H1 (cell line): ENCODE results near the gene FSTL4.

Experiments used
- CHD1 ChIP-seq: IDR thresholded peaks from 2 replicates; pipeline ENCODE4 v1.6.1; 2012; ENCODE audit warnings: low read depth, low read length, improper control_type of control experiment
- EP300 ChIP-seq, 2 experiments: IDR thresholded peaks; 1 replicate in 1 of 2; 2 replicates in 1 of 2; pipeline ENCODE4 v1.6.1; 2011 to 2012; ENCODE audit warnings: low read depth in 2 of 2, low read length in 2 of 2, mild to moderate bottlenecking in 2 of 2, borderline replicate concordance in 1 of 2, inconsistent platforms in 1 of 2, moderate library complexity in 1 of 2
- EZH2 ChIP-seq: fragments of 200-600 bp; sonication (generic); IDR thresholded peaks from 2 replicates; pipeline ENCODE4 v1.7.1; 2012; ENCODE audit warnings: low read depth, mild to moderate bottlenecking, moderate library complexity, low read length, inconsistent platforms; ENCODE audit not compliant: severe bottlenecking
- MAFK ChIP-seq: IDR thresholded peaks from 2 replicates; pipeline ENCODE4 v1.6.1; 2012; ENCODE audit warnings: low read depth, mild to moderate bottlenecking, improper control_type of control experiment, low read length
- POLR2A ChIP-seq, 2 experiments: IDR thresholded peaks; 1 replicate in 1 of 2; 2 replicates in 1 of 2; pipeline ENCODE4 v1.6.1; 2011; ENCODE audit warnings: low read depth in 2 of 2, low read length in 2 of 2, mild to moderate bottlenecking in 2 of 2; ENCODE audit errors: control extremely low read depth in 1 of 2
- RFX5 ChIP-seq: IDR thresholded peaks from 2 replicates; pipeline ENCODE4 v1.6.1; 2011; ENCODE audit warnings: low read depth, low read length, improper control_type of control experiment, borderline replicate concordance
- RXRA ChIP-seq: IDR thresholded peaks from 2 replicates; pipeline ENCODE4 v1.6.1; 2011; ENCODE audit warnings: low read depth, mild to moderate bottlenecking, low read length, moderate library complexity; ENCODE audit not compliant: insufficient read depth
- SIX5 ChIP-seq: IDR thresholded peaks from 2 replicates; pipeline ENCODE4 v1.6.1; 2011; ENCODE audit warnings: mild to moderate bottlenecking, low read depth, low read length
- TAF1 ChIP-seq: IDR thresholded peaks from 2 replicates; pipeline ENCODE4 v1.6.1; 2011; ENCODE audit warnings: mild to moderate bottlenecking, low read depth, low read length
- TAF7 ChIP-seq: optimal IDR thresholded peaks from 2 replicates; pipeline ENCODE3; 2011; ENCODE audit warnings: low read depth, mild to moderate bottlenecking, inconsistent platforms, low read length, moderate library complexity, borderline replicate concordance
- TEAD4 ChIP-seq: IDR thresholded peaks from 2 replicates; pipeline ENCODE4 v1.6.1; 2012; ENCODE audit warnings: low read depth, low read length, inconsistent platforms, mixed read lengths
- TF ChIP-seq, protein P1 (sequence below), 3 experiments: IDR thresholded peaks; 1 replicate in 2 of 3; 2 replicates in 1 of 3; pipeline versions ENCODE4 v1.5.1 to v1.6.1; 2011; ENCODE audit warnings: low read length in 3 of 3, mild to moderate bottlenecking in 3 of 3, inconsistent platforms in 2 of 3, low read depth in 1 of 3, moderate library complexity in 1 of 3; ENCODE audit not compliant: insufficient read depth in 1 of 3; ENCODE audit errors: control extremely low read depth in 1 of 3
- TF ChIP-seq, protein P2 (sequence below): IDR thresholded peaks from 2 replicates; pipeline ENCODE4 v1.6.1; 2012; ENCODE audit warnings: inconsistent platforms
- TF ChIP-seq, protein P3 (sequence below): IDR thresholded peaks from 2 replicates; pipeline ENCODE4 v1.6.1; 2012; ENCODE audit warnings: inconsistent platforms

DNA sequence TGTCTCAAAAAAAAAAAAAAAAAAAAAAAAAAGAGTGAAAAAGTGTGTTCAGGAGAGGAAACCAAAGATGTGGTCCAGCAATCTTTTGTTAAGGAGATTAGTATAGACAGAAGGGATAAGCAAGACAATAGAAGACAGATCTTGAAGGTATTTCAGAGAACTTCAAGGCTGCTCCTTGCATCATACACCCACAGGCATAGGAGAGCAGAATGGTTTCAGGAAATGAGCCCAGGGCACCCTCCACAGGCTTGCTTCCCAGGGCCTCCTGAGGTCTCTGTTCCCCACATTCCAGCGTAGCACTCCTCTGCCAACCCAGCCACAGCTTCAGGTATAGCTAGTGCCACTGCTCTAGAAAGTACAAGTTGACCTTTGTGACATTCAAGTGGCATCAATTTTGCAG is 65.8 kb downstream of the FSTL4 start:
- TF ChIP-seq TEAD4 (no peak), RXRA (no peak), RFX5 (no peak), POLR2A (IDR thresholded peaks at IDR 0.05; ENCODE audit: control extremely low read depth in 1 of 2, low read depth in 2 of 2, low read length in 2 of 2) (no peak), EP300 (IDR thresholded peaks at IDR 0.05; ENCODE audit: borderline replicate concordance in 1 of 2, low read depth in 2 of 2, low read length in 2 of 2) (no peak), TAF7 (no peak), EZH2 (no peak), SIX5 (no peak), MAFK (no peak), CHD1 (no peak), TAF1 (no peak)
- TF ChIP-seq, protein P1, sequence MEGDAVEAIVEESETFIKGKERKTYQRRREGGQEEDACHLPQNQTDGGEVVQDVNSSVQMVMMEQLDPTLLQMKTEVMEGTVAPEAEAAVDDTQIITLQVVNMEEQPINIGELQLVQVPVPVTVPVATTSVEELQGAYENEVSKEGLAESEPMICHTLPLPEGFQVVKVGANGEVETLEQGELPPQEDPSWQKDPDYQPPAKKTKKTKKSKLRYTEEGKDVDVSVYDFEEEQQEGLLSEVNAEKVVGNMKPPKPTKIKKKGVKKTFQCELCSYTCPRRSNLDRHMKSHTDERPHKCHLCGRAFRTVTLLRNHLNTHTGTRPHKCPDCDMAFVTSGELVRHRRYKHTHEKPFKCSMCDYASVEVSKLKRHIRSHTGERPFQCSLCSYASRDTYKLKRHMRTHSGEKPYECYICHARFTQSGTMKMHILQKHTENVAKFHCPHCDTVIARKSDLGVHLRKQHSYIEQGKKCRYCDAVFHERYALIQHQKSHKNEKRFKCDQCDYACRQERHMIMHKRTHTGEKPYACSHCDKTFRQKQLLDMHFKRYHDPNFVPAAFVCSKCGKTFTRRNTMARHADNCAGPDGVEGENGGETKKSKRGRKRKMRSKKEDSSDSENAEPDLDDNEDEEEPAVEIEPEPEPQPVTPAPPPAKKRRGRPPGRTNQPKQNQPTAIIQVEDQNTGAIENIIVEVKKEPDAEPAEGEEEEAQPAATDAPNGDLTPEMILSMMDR (IDR thresholded peaks at IDR 0.05; ENCODE audit: control extremely low read depth in 1 of 3, insufficient read depth in 1 of 3, low read depth in 1 of 3, low read length in 3 of 3), result no peak
- TF ChIP-seq, protein P2, sequence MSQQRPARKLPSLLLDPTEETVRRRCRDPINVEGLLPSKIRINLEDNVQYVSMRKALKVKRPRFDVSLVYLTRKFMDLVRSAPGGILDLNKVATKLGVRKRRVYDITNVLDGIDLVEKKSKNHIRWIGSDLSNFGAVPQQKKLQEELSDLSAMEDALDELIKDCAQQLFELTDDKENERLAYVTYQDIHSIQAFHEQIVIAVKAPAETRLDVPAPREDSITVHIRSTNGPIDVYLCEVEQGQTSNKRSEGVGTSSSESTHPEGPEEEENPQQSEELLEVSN, result no peak
- TF ChIP-seq, protein P3, sequence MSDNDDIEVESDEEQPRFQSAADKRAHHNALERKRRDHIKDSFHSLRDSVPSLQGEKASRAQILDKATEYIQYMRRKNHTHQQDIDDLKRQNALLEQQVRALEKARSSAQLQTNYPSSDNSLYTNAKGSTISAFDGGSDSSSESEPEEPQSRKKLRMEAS, result no peak
